HepG2 (cell line): Measurements from ENCODE around the gene PLA2G2A. TPM values are rescaled to one million over a fixed set of nuclear protein-coding genes. Genes with fewer than 3 reads are reported as not detected.
A peak's percentile ranks its signal among the peaks of the same experiment; 100 is the strongest.

Experiments
- ATAC-seq: fragments of 200-7000 bp; cut with Tn5 transposase; 3 replicates; pipeline ENCODE4 v1.9.1; 2020; ENCODE audit warnings: mild to moderate bottlenecking, moderate library complexity
- BruUV-seq: library from RNA; stranded (reverse); fragments of 400-500 nt; replicated peaks from 2 replicates; lab custom pipeline; 2021; lab: Mats Ljungman, UMichigan
- CTCF ChIA-PET: fragments of 300-600 bp; formaldehyde crosslinking; extraction: SDS; loops from one replicate; lab custom pipeline; 2021; ENCODE audit warnings: low total read pairs, inconsistent platforms, low intra/inter-chr PET ratio; lab: Yijun Ruan, JAX
- POLR2A ChIA-PET: fragments of 350-600 bp; sonication (Branson Sonifier 250); formaldehyde crosslinking; loops from one replicate; lab custom pipeline; 2020; ENCODE audit warnings: antibody characterized with exemption, inconsistent platforms; lab: Yijun Ruan, JAX
- DNase-seq: peaks from one replicate; pipeline ENCODE4 v3.0.0-alpha.2; 2015; ENCODE audit warnings: low spot score
- FAIRE-seq: peaks from 3 replicates; lab custom pipeline; 2011; peaks lifted over from hg19 to GRCh38; lab: Jason Lieb, UNC
- H2AFZ ChIP-seq: one replicate; pipeline ENCODE4 v1.6.1; 2011; ENCODE audit warnings: low read length, inconsistent platforms
- H3K27ac ChIP-seq: fragments of 300-600 bp; 3 replicates; pipeline ENCODE4 v1.8.0; 2011; ENCODE audit warnings: mixed run types, mild to moderate bottlenecking, mixed read lengths, low read length, inconsistent platforms; ENCODE audit not compliant: insufficient read depth; ENCODE audit errors: extremely low read length
- H3K27me3 ChIP-seq, 2 experiments: fragments of 200-600 bp in 1 of 2; 2 replicates in 1 of 2; 3 replicates in 1 of 2; pipeline versions ENCODE4 v1.6.0 to v1.8.0; 2011; ENCODE audit warnings: low read length in 2 of 2, mild to moderate bottlenecking in 2 of 2, moderate library complexity in 2 of 2, inconsistent platforms in 1 of 2; ENCODE audit not compliant: insufficient read depth in 2 of 2, control insufficient read depth in 1 of 2
- H3K36me3 ChIP-seq, 2 experiments: fragments of 200-600 bp in 1 of 2; replicated peaks in 1 of 2; 2 replicates in 1 of 2; 3 replicates in 1 of 2; pipeline versions ENCODE4 v1.5.1 to v1.8.0; 2011; ENCODE audit warnings: low read length in 2 of 2, inconsistent platforms in 1 of 2; ENCODE audit not compliant: insufficient read depth in 2 of 2, control insufficient read depth in 1 of 2
- H3K4me1 ChIP-seq: 2 replicates; pipeline ENCODE4 v1.5.1; 2012; ENCODE audit warnings: low read length, inconsistent platforms; ENCODE audit not compliant: insufficient read depth
- H3K4me2 ChIP-seq: 2 replicates; pipeline ENCODE4 v1.6.0; 2011; ENCODE audit warnings: low read depth, low read length, inconsistent platforms
- H3K4me3 ChIP-seq, 3 experiments: fragments of 200-600 bp in 1 of 3; sonication (generic), shearing (Covaris generic) in 1 of 3; replicated peaks in 1 of 3; 2 replicates each; pipeline ENCODE4 v1.5.1; 2011 to 2016; ENCODE audit warnings: low read length in 3 of 3, inconsistent platforms in 2 of 3, low read depth in 2 of 3, mild to moderate bottlenecking in 2 of 3, control low read depth in 1 of 3, mixed read lengths in 1 of 3; ENCODE audit not compliant: insufficient read depth in 1 of 3
- H3K79me2 ChIP-seq: one replicate; pipeline ENCODE4 v1.6.1; 2011; ENCODE audit warnings: low read length, inconsistent platforms; ENCODE audit not compliant: insufficient read depth
- H3K9ac ChIP-seq: 2 replicates; pipeline ENCODE4 v1.6.0; 2011; ENCODE audit warnings: mild to moderate bottlenecking, low read depth, low read length, inconsistent platforms; ENCODE audit not compliant: insufficient read depth
- H3K9me3 ChIP-seq: 2 replicates; pipeline ENCODE4 v1.5.1; 2012; ENCODE audit warnings: mild to moderate bottlenecking, low read length
- H4K20me1 ChIP-seq: 2 replicates; pipeline ENCODE4 v1.6.0; 2011; ENCODE audit warnings: inconsistent platforms, mild to moderate bottlenecking, low read length, moderate library complexity; ENCODE audit not compliant: insufficient read depth
- ATF7 ChIP-seq, 2 experiments: fragments of 450-650 bp in 1 of 2; sonication (generic) in 1 of 2; formaldehyde crosslinking in 1 of 2; IDR thresholded peaks; 2 replicates each; pipeline versions ENCODE4 v1.4.0 to v1.6.1; 2016 to 2020; ENCODE audit warnings: antibody characterized with exemption in 1 of 2, mild to moderate bottlenecking in 1 of 2, missing genetic modification reagents in 1 of 2
- HNF4A ChIP-seq: sonication (generic); formaldehyde crosslinking; IDR thresholded peaks from 2 replicates; pipeline ENCODE4 v1.4.0; 2020; ENCODE audit warnings: missing genetic modification reagents
- SIN3B ChIP-seq: fragments of 150-350 bp; IDR thresholded peaks from 2 replicates; pipeline ENCODE4 v1.6.1; 2014; ENCODE audit warnings: low read length
- ZFX ChIP-seq: sonication (generic); formaldehyde crosslinking; IDR thresholded peaks from 2 replicates; pipeline ENCODE4 v1.4.0; 2020; ENCODE audit warnings: mild to moderate bottlenecking, low read depth, missing genetic modification reagents, moderate library complexity
- ZNF790 ChIP-seq: sonication (generic); formaldehyde crosslinking; IDR thresholded peaks from 2 replicates; pipeline ENCODE4 v1.8.0; 2022; ENCODE audit warnings: missing genetic modification reagents, mild to moderate bottlenecking, borderline replicate concordance
- WGBS: methylation state at CpG from one replicate; pipeline ENCODE4 v1.1.6; 2017; ENCODE audit warnings: low lambda C conversion rate; 5-methylcytosine and 5-hydroxymethylcytosine counted together
- in situ Hi-C: cut with HindIII; loops from 2 replicates; pipeline ENCODE4 v1.10.0; 2017; ENCODE audit warnings: low pct_unique_long_range_greater_than_20kb; ENCODE audit not compliant: extremely low pct_ligation_motif_present
- intact Hi-C: fragments of 100-400 bp; cut with micrococcal nuclease; formaldehyde crosslinking; loops from one replicate; pipeline ENCODE4 v1.10.0; 2022; ENCODE audit not compliant: unreplicated experiment
- polyA plus RNA-seq, 8 experiments: library from polyadenylated mRNA; depleted of rRNA in 3 of 8; stranded (reverse) in 7 of 8; unstranded in 1 of 8; fragments of >200 nt; fragmentation: Illumina TruSeq in 4 of 8; extraction: Trizol in 4 of 8; gene quantifications; 2 replicates each; pipeline versions ENCODE4 v1.2.1 to v1.2.3, GENCODE V29; 2011 to 2016; ENCODE audit warnings: low read depth in 4 of 8, missing spikeins in 1 of 8, mixed read lengths in 1 of 8; ENCODE audit not compliant: insufficient read depth in 1 of 8
- total RNA-seq, 5 experiments: library from RNA; depleted of rRNA; stranded (reverse); fragments of >200 nt; fragmentation: Illumina TruSeq; extraction: Trizol; gene quantifications; 2 replicates each; pipeline ENCODE4 v1.2.3, GENCODE V29; 2016; ENCODE audit warnings: low read depth in 1 of 5
- TF ChIP-seq, protein P1 (sequence below): IDR thresholded peaks from 2 replicates; pipeline ENCODE4 v1.6.1; 2016; ENCODE audit warnings: missing biosample characterization, missing genetic modification reagents, low read depth
- TF ChIP-seq, protein P2 (sequence below): sonication (generic); formaldehyde crosslinking; IDR thresholded peaks from 2 replicates; pipeline ENCODE4 v1.4.0; 2020; ENCODE audit warnings: missing genetic modification reagents
- TF ChIP-seq, protein P3 (sequence below): sonication (generic); formaldehyde crosslinking; IDR thresholded peaks from 2 replicates; pipeline ENCODE4 v1.5.1; 2020; ENCODE audit warnings: mild to moderate bottlenecking, missing genetic modification reagents, moderate library complexity
- TF ChIP-seq, protein P4 (sequence below): sonication (generic); formaldehyde crosslinking; IDR thresholded peaks from 2 replicates; pipeline ENCODE4 v1.9.0; 2021; ENCODE audit warnings: missing genetic modification reagents, mild to moderate bottlenecking, borderline replicate concordance

Gene PLA2G2A
- total and polyA plus RNA-seq, 2 of the 13 experiments (the other 11 are each of a cell fraction or from before 2014, with no cell fraction given) = 0.35 to 30.3 TPM

DNA sequence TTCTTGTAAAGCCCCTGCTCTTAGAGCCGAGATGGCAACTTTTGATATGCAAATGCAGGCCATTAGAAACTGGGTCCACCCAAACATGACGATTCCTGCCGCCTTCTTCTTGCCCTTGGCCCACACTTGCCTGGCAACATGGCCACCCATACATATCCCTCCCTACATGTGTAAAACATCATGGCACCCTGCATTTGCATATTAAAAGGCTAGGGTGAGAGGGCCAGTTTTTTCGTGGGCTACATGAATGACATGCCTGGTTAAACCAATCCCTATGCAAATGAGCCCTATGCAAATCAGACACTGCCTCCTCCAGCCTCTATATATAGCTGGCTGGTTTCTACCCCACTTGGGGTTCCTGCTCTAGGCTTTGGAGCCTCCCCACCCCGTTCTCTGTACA, 18.8 kb downstream of the PLA2G2A start:
- POLR2A ChIA-PET = no interaction called here
- TF ChIP-seq ATF7 (IDR thresholded peaks at IDR 0.05) (no peak), ATF7 (CRISPR knock-in tag; IDR thresholded peaks at IDR 0.05) (no peak), ZNF790 (no peak)
- TF ChIP-seq, all 625 proteins: peak for 0
- FAIRE-seq (no peak), DNase-seq (no peak), ATAC-seq (no peak)
- H3K79me2 ChIP-seq = no peaks in the 10 kb centered on the region
- in situ Hi-C loops = no loop called here
- H3K36me3 ChIP-seq = no peaks in the 10 kb centered on the region
- peaks cover 0 to 1% of the 10 kb centered on the region in 2 experiments; a peak in 2 of 5 replicates for H3K27me3 ChIP-seq
- peaks cover 18% of the 10 kb centered on the region for H3K4me1 ChIP-seq
- H2AFZ ChIP-seq = no peak overlapping the region
- WGBS = 62% methylated on average over 5 of the region's 5 CpGs
- intact Hi-C loops = no loop called here
- H3K4me2 ChIP-seq = no peak overlapping the region
- H3K9me3 ChIP-seq = no peaks in the 10 kb centered on the region
- no peak overlapping the region for H3K4me3 ChIP-seq
- no peak overlapping the region for H3K9ac ChIP-seq
- no peaks in the 10 kb centered on the region for H4K20me1 ChIP-seq
- BruUV-seq = no TSS peak
- CTCF ChIA-PET = no interaction called here
- no peak overlapping the region for H3K27ac ChIP-seq

DNA sequence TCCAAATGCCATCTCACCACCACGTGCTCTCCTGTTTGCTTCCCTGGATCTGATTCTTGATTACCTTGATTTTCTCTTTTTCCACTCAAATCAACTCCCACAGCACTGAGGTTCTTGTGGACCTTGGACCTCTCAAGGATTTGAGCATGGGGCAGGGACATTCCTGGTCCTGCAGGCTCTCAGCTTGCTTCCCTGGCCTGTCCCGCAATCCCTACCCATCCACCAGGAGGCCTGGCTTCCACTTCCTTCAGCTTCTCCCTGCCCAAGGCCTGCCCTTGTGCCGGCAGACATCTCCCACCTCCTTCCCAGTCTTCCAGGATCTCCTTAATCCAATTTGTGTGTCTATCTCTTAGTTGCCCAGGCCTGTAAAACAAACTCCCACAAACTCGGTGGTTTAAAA, 21.6 kb downstream of the PLA2G2A start:
- H3K9me3 ChIP-seq = peaks cover 24% of the 10 kb centered on the region
- peak overlapping the region; percentile 65 for H2AFZ ChIP-seq
- no peak overlapping the region for H3K9ac ChIP-seq
- ATAC-seq (peak; percentile 87), DNase-seq (peak; percentile 30), FAIRE-seq (no peak)
- intact Hi-C loops (no loop called here), in situ Hi-C loops (no loop called here)
- no TSS peak for BruUV-seq
- no peak overlapping the region for H3K27ac ChIP-seq
- H3K36me3 ChIP-seq = no peaks in the 10 kb centered on the region
- H3K4me1 ChIP-seq = peaks cover 12% of the 10 kb centered on the region
- ChIA-PET POLR2A (interaction anchor here (0.7 to 1.1 kb wide), 4 partner anchors 17 to 161 kb away, joined by 3 to 4 read pairs (median 3); no protein-coding TSS in a partner anchor), CTCF (no interaction called here)
- no peak overlapping the region for H3K4me3 ChIP-seq
- H3K79me2 ChIP-seq = no peaks in the 10 kb centered on the region
- no peaks in the 10 kb centered on the region for H4K20me1 ChIP-seq
- no peak overlapping the region for H3K4me2 ChIP-seq
- H3K27me3 ChIP-seq = peaks cover 0 to 1% of the 10 kb centered on the region in 2 experiments; a peak in 2 of 5 replicates
- 39% methylated on average over 4 of the region's 4 CpGs for WGBS
- TF ChIP-seq, protein P1, sequence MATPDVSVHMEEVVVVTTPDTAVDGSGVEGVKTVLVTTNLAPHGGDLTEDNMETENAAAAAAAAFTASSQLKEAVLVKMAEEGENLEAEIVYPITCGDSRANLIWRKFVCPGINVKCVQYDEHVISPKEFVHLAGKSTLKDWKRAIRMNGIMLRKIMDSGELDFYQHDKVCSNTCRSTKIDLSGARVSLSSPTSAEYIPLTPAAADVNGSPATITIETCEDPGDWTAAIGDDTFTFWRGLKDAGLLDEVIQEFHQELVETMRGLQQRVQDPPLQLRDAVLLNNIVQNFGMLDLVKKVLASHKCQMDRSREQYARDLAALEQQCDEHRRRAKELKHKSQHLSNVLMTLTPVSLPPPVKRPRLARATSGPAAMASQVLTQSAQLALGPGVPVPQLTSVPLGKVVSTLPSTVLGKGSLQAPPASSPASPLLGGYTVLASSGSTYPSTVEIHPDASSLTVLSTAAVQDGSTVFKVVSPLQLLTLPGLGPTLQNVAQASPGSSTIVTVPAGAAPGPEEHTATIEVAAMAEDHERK (CRISPR knock-in tag) = no peak
- TF ChIP-seq, protein P2, sequence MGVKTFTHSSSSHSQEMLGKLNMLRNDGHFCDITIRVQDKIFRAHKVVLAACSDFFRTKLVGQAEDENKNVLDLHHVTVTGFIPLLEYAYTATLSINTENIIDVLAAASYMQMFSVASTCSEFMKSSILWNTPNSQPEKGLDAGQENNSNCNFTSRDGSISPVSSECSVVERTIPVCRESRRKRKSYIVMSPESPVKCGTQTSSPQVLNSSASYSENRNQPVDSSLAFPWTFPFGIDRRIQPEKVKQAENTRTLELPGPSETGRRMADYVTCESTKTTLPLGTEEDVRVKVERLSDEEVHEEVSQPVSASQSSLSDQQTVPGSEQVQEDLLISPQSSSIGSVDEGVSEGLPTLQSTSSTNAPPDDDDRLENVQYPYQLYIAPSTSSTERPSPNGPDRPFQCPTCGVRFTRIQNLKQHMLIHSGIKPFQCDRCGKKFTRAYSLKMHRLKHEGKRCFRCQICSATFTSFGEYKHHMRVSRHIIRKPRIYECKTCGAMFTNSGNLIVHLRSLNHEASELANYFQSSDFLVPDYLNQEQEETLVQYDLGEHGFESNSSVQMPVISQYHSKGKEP (CRISPR knock-in tag) = no peak
- TF ChIP-seq, protein P3, sequence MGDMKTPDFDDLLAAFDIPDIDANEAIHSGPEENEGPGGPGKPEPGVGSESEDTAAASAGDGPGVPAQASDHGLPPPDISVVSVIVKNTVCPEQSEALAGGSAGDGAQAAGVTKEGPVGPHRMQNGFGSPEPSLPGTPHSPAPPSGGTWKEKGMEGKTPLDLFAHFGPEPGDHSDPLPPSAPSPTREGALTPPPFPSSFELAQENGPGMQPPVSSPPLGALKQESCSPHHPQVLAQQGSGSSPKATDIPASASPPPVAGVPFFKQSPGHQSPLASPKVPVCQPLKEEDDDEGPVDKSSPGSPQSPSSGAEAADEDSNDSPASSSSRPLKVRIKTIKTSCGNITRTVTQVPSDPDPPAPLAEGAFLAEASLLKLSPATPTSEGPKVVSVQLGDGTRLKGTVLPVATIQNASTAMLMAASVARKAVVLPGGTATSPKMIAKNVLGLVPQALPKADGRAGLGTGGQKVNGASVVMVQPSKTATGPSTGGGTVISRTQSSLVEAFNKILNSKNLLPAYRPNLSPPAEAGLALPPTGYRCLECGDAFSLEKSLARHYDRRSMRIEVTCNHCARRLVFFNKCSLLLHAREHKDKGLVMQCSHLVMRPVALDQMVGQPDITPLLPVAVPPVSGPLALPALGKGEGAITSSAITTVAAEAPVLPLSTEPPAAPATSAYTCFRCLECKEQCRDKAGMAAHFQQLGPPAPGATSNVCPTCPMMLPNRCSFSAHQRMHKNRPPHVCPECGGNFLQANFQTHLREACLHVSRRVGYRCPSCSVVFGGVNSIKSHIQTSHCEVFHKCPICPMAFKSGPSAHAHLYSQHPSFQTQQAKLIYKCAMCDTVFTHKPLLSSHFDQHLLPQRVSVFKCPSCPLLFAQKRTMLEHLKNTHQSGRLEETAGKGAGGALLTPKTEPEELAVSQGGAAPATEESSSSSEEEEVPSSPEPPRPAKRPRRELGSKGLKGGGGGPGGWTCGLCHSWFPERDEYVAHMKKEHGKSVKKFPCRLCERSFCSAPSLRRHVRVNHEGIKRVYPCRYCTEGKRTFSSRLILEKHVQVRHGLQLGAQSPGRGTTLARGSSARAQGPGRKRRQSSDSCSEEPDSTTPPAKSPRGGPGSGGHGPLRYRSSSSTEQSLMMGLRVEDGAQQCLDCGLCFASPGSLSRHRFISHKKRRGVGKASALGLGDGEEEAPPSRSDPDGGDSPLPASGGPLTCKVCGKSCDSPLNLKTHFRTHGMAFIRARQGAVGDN (CRISPR knock-in tag) = 0 out of 2 replicates have a peak, but pooled peaks have one; percentile 16
- TF ChIP-seq HNF4A = peak; percentile 37; the same call in 1 of the 2 replicates
- TF ChIP-seq SIN3B = no peak
- peak; percentile 27; the same call in 1 of the 2 replicates for TF ChIP-seq ZFX (CRISPR knock-in tag)
- TF ChIP-seq, protein P4, sequence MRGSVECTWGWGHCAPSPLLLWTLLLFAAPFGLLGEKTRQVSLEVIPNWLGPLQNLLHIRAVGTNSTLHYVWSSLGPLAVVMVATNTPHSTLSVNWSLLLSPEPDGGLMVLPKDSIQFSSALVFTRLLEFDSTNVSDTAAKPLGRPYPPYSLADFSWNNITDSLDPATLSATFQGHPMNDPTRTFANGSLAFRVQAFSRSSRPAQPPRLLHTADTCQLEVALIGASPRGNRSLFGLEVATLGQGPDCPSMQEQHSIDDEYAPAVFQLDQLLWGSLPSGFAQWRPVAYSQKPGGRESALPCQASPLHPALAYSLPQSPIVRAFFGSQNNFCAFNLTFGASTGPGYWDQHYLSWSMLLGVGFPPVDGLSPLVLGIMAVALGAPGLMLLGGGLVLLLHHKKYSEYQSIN (CRISPR knock-in tag) = no peak
